GM12878 (cell line): ENCODE data around the gene HOMER2. TPM values are rescaled to one million over a fixed set of nuclear protein-coding genes. Genes with fewer than 3 reads are reported as not detected.

Experiments
- ATAC-seq: fragments of 200-7000 bp; cut with Tn5 transposase; 3 replicates; pipeline ENCODE4 v1.9.1; 2020; ENCODE audit warnings: mild to moderate bottlenecking, moderate library complexity
- BruUV-seq: library from RNA; stranded (reverse); fragments of 400-500 nt; replicated peaks from 2 replicates; lab custom pipeline; 2021; lab: Mats Ljungman, UMichigan
- CTCF ChIA-PET: fragments of 300-600 bp; sonication (Branson Sonifier 250); formaldehyde crosslinking; extraction: SDS; loops from one replicate; lab custom pipeline; 2021; ENCODE audit warnings: inconsistent platforms; lab: Yijun Ruan, JAX
- POLR2A ChIA-PET: fragments of 350-600 bp; formaldehyde crosslinking; extraction: SDS; loops from one replicate; lab custom pipeline; 2021; ENCODE audit warnings: inconsistent platforms; lab: Charles Lee
- RAD21 ChIA-PET: fragments of 300-600 bp; sonication (Branson Sonifier 250); formaldehyde crosslinking; loops from one replicate; lab custom pipeline; 2023; ENCODE audit warnings: antibody characterized with exemption; ENCODE audit not compliant: unreplicated experiment; lab: Charles Lee
- SMC1A ChIA-PET: fragments of 300-600 bp; sonication (Branson Sonifier 250); formaldehyde crosslinking; loops from one replicate; lab custom pipeline; 2023; ENCODE audit not compliant: unreplicated experiment, uncharacterized antibody; lab: Charles Lee
- DNase-seq: peaks from one replicate; pipeline ENCODE4 v3.0.0-alpha.2; 2011; ENCODE audit warnings: low read depth, low spot score
- FAIRE-seq: peaks from 3 replicates; lab custom pipeline; 2011; peaks lifted over from hg19 to GRCh38; lab: Jason Lieb, UNC
- H2AFZ ChIP-seq: 2 replicates; pipeline ENCODE4 v1.6.0; 2011; ENCODE audit warnings: low read depth, low read length, control low read depth; ENCODE audit not compliant: control insufficient read depth
- H3K27ac ChIP-seq: 2 replicates; pipeline ENCODE4 v1.5.1; 2011; ENCODE audit warnings: control low read depth; ENCODE audit not compliant: control insufficient read depth, insufficient read depth
- H3K27me3 ChIP-seq, 2 experiments: replicated peaks in 1 of 2; 2 replicates each; pipeline versions ENCODE4 v1.6.0 to v1.6.1; 2011; ENCODE audit warnings: low read length in 1 of 2; ENCODE audit not compliant: control insufficient read depth in 2 of 2, insufficient read depth in 2 of 2
- H3K36me3 ChIP-seq, 2 experiments: 2 replicates each; pipeline ENCODE4 v1.5.1; 2011; ENCODE audit warnings: low read length in 1 of 2; ENCODE audit not compliant: control insufficient read depth in 2 of 2, insufficient read depth in 2 of 2
- H3K4me1 ChIP-seq: 2 replicates; pipeline ENCODE4 v1.6.1; 2011; ENCODE audit warnings: mild to moderate bottlenecking, low read length, moderate library complexity, mixed read lengths; ENCODE audit not compliant: control insufficient read depth, insufficient read depth
- H3K4me2 ChIP-seq: 2 replicates; pipeline ENCODE4 v1.6.0; 2011; ENCODE audit warnings: control low read depth; ENCODE audit not compliant: control insufficient read depth, insufficient read depth
- H3K4me3 ChIP-seq: fragments of 200-600 bp; sonication (generic); 2 replicates; pipeline ENCODE4 v1.5.1; 2016
- H3K79me2 ChIP-seq: 2 replicates; pipeline ENCODE4 v1.6.0; 2011; ENCODE audit warnings: low read length; ENCODE audit not compliant: control insufficient read depth, insufficient read depth
- H3K9ac ChIP-seq: 2 replicates; pipeline ENCODE4 v1.8.0; 2011; ENCODE audit warnings: low read length, control low read depth, mixed read lengths; ENCODE audit not compliant: control insufficient read depth, insufficient read depth
- H3K9me3 ChIP-seq: replicated peaks from 3 replicates; pipeline ENCODE4 v1.5.1; 2011; ENCODE audit warnings: mild to moderate bottlenecking, low read length; ENCODE audit not compliant: control insufficient read depth, insufficient read depth
- H4K20me1 ChIP-seq: 2 replicates; pipeline ENCODE4 v1.6.0; 2011; ENCODE audit not compliant: control insufficient read depth, insufficient read depth
- BMI1 ChIP-seq: fragments of 450-650 bp; IDR thresholded peaks from 2 replicates; pipeline ENCODE4 v1.6.1; 2016; ENCODE audit warnings: mild to moderate bottlenecking, moderate library complexity, borderline replicate concordance
- CHD1 ChIP-seq: IDR thresholded peaks from 2 replicates; pipeline ENCODE4 v1.6.1; 2012; ENCODE audit warnings: low read depth, low read length, improper control_type of control experiment
- HDAC2 ChIP-seq: fragments of 200-600 bp; sonication (generic); IDR thresholded peaks from 2 replicates; pipeline ENCODE4 v1.6.1; 2017
- MYB ChIP-seq: fragments of 150-350 bp; IDR thresholded peaks from 2 replicates; pipeline ENCODE4 v1.6.1; 2014; ENCODE audit warnings: mild to moderate bottlenecking, low read depth, low read length, borderline replicate concordance
- PML ChIP-seq: IDR thresholded peaks from 2 replicates; pipeline ENCODE4 v1.6.1; 2012; ENCODE audit warnings: low read length, inconsistent platforms
- SPI1 ChIP-seq: IDR thresholded peaks from 2 replicates; pipeline ENCODE4 v1.6.1; 2011; ENCODE audit warnings: low read depth, mild to moderate bottlenecking, low read length, moderate library complexity, borderline replicate concordance; ENCODE audit not compliant: insufficient read depth
- SUZ12 ChIP-seq: fragments of 200-600 bp; sonication (generic); IDR thresholded peaks from one replicate; pipeline ENCODE4 v1.6.1; 2018; ENCODE audit warnings: antibody characterized with exemption, mild to moderate bottlenecking; ENCODE audit not compliant: unreplicated experiment
- TCF7 ChIP-seq: IDR thresholded peaks from 2 replicates; pipeline ENCODE4 v1.6.1; 2014; ENCODE audit warnings: antibody characterized with exemption, borderline replicate concordance
- ZZZ3 ChIP-seq: IDR thresholded peaks from 2 replicates; pipeline ENCODE4 v1.6.1; 2011; ENCODE audit warnings: low read depth; ENCODE audit not compliant: control insufficient read depth, insufficient read length
- WGBS: methylation state at CpG from one replicate; pipeline ENCODE4 v1.1.6; 2016; ENCODE audit warnings: low lambda C conversion rate; ENCODE audit not compliant: insufficient replicate concordance, insufficient coverage; ENCODE audit errors: missing lambda C conversion rate; 5-methylcytosine and 5-hydroxymethylcytosine counted together
- in situ Hi-C: fragments of 300-500 bp; cut with MboI; formaldehyde crosslinking; loops from 9 replicates; pipeline ENCODE4 v1.14.3; 2018; ENCODE audit warnings: mixed read lengths
- intact Hi-C: fragments of 100-400 bp; cut with micrococcal nuclease; formaldehyde crosslinking; loops from one replicate; pipeline ENCODE4 v1.14.2; 2022; ENCODE audit not compliant: unreplicated experiment
- polyA plus RNA-seq, 11 experiments: library from polyadenylated mRNA; depleted of rRNA in 4 of 11; unstranded in 6 of 11; stranded (reverse) in 5 of 11; fragments of >200 nt; fragmentation: Nextera tagmentation in 4 of 11; fragmentation: Illumina TruSeq in 1 of 11; extraction: Ambion mirVana in 4 of 11; extraction: Trizol in 1 of 11; gene quantifications; 1 replicate in 1 of 11; 2 replicates in 10 of 11; pipeline versions ENCODE4 v1.2.1 to v1.2.3, GENCODE V29; 2011 to 2016; ENCODE audit warnings: inconsistent platforms in 2 of 11, missing spikeins in 2 of 11, low read depth in 1 of 11
- total RNA-seq, 4 experiments: library from RNA; depleted of rRNA in 3 of 4; stranded (reverse); fragments of >200 nt in 3 of 4; fragmentation: Illumina TruSeq in 1 of 4; extraction: Trizol in 1 of 4; gene quantifications; 2 replicates each; pipeline versions ENCODE4 v1.2.1 to v1.2.3, GENCODE V29; 2013 to 2021
- TF ChIP-seq, protein P1 (sequence below): IDR thresholded peaks from 2 replicates; pipeline ENCODE4 v1.6.1; 2011; ENCODE audit warnings: low read depth, mild to moderate bottlenecking, low read length, moderate library complexity, borderline replicate concordance; ENCODE audit errors: extremely low read depth
- TF ChIP-seq, protein P2 (sequence below): fragments of 450-650 bp; IDR thresholded peaks from 2 replicates; pipeline ENCODE4 v1.6.1; 2017; ENCODE audit warnings: mild to moderate bottlenecking, moderate library complexity
- TF ChIP-seq, protein P3 (sequence below): fragments of 150-350 bp; IDR thresholded peaks from 2 replicates; pipeline ENCODE4 v1.6.1; 2016; ENCODE audit warnings: low read depth, low read length

HOMER2 gene
- total and polyA plus RNA-seq, 10 of the 15 experiments (the other 5 are each of a cell fraction or from before 2014, with no cell fraction given), result 0.60 to 5.0 (median 1.8) TPM

- TF ChIP-seq, protein P1, sequence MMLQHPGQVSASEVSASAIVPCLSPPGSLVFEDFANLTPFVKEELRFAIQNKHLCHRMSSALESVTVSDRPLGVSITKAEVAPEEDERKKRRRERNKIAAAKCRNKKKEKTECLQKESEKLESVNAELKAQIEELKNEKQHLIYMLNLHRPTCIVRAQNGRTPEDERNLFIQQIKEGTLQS, result no peak
- TF ChIP-seq MYB, result no peak
- TF ChIP-seq SPI1, result no peak
- no peak for TF ChIP-seq HDAC2
- no peak for TF ChIP-seq TCF7
- TF ChIP-seq ZZZ3, result no peak
- TF ChIP-seq, protein P2, sequence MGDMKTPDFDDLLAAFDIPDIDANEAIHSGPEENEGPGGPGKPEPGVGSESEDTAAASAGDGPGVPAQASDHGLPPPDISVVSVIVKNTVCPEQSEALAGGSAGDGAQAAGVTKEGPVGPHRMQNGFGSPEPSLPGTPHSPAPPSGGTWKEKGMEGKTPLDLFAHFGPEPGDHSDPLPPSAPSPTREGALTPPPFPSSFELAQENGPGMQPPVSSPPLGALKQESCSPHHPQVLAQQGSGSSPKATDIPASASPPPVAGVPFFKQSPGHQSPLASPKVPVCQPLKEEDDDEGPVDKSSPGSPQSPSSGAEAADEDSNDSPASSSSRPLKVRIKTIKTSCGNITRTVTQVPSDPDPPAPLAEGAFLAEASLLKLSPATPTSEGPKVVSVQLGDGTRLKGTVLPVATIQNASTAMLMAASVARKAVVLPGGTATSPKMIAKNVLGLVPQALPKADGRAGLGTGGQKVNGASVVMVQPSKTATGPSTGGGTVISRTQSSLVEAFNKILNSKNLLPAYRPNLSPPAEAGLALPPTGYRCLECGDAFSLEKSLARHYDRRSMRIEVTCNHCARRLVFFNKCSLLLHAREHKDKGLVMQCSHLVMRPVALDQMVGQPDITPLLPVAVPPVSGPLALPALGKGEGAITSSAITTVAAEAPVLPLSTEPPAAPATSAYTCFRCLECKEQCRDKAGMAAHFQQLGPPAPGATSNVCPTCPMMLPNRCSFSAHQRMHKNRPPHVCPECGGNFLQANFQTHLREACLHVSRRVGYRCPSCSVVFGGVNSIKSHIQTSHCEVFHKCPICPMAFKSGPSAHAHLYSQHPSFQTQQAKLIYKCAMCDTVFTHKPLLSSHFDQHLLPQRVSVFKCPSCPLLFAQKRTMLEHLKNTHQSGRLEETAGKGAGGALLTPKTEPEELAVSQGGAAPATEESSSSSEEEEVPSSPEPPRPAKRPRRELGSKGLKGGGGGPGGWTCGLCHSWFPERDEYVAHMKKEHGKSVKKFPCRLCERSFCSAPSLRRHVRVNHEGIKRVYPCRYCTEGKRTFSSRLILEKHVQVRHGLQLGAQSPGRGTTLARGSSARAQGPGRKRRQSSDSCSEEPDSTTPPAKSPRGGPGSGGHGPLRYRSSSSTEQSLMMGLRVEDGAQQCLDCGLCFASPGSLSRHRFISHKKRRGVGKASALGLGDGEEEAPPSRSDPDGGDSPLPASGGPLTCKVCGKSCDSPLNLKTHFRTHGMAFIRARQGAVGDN, result no peak
- no peak for TF ChIP-seq PML
Measured at GRCh38 chr15:82980981-82981380, 28.5 kb upstream of the HOMER2 start (continued).

GRCh38 chr15:82979726-82980125 is 27.2 kb upstream of the HOMER2 start:
- intact Hi-C loops, result no loop called here
- no peaks in the 10 kb centered on the region for H3K9me3 ChIP-seq
- TF ChIP-seq, protein P3, sequence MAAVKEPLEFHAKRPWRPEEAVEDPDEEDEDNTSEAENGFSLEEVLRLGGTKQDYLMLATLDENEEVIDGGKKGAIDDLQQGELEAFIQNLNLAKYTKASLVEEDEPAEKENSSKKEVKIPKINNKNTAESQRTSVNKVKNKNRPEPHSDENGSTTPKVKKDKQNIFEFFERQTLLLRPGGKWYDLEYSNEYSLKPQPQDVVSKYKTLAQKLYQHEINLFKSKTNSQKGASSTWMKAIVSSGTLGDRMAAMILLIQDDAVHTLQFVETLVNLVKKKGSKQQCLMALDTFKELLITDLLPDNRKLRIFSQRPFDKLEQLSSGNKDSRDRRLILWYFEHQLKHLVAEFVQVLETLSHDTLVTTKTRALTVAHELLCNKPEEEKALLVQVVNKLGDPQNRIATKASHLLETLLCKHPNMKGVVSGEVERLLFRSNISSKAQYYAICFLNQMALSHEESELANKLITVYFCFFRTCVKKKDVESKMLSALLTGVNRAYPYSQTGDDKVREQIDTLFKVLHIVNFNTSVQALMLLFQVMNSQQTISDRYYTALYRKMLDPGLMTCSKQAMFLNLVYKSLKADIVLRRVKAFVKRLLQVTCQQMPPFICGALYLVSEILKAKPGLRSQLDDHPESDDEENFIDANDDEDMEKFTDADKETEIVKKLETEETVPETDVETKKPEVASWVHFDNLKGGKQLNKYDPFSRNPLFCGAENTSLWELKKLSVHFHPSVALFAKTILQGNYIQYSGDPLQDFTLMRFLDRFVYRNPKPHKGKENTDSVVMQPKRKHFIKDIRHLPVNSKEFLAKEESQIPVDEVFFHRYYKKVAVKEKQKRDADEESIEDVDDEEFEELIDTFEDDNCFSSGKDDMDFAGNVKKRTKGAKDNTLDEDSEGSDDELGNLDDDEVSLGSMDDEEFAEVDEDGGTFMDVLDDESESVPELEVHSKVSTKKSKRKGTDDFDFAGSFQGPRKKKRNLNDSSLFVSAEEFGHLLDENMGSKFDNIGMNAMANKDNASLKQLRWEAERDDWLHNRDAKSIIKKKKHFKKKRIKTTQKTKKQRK, result no peak
- TF ChIP-seq SUZ12, result no peak
- no peak for TF ChIP-seq BMI1
- no peak for TF ChIP-seq CHD1
- TF ChIP-seq, all 136 proteins: peak for 0
- Histone ChIP-seq H3K9ac (no peak overlapping the region), H3K4me3 (no peak overlapping the region), H3K27ac (no peak overlapping the region), H4K20me1 (no peaks in the 10 kb centered on the region), H3K27me3 (no peaks in the 10 kb centered on the region), H2AFZ (no peak overlapping the region), H3K4me2 (no peak overlapping the region), H3K79me2 (no peaks in the 10 kb centered on the region), H3K4me1 (no peaks in the 10 kb centered on the region), H3K36me3 (no peaks in the 10 kb centered on the region)
- FAIRE-seq (no peak), DNase-seq (no peak), ATAC-seq (no peak)
- no TSS peak for BruUV-seq
- whole genome bisulfite sequencing, result 92% methylated on average over 1 of the region's 1 CpG
- RAD21 ChIA-PET, result no interaction called here
- SMC1A ChIA-PET, result no interaction called here
- in situ Hi-C loops, result no loop called here
- POLR2A ChIA-PET, result no interaction called here
- CTCF ChIA-PET, result no interaction called here
